GM12801 (cell line): ENCODE results near the gene DLGAP1.

ENCODE experiments used
- CTCF ChIP-seq: IDR thresholded peaks from one replicate; pipeline ENCODE4 v1.5.1; 2011; ENCODE audit warnings: control low read depth; ENCODE audit not compliant: insufficient read length; ENCODE audit errors: extremely low read depth

DLGAP1 gene

GRCh38 chr18:3584266-3584861 lies 870.7 kb downstream of the DLGAP1 start:
- no peak for TF ChIP-seq CTCF

GRCh38 chr18:3583873-3584247 lies 871.2 kb downstream of the DLGAP1 start:
- no peak for TF ChIP-seq CTCF

GRCh38 chr18:3581890-3582289 lies 873.2 kb downstream of the DLGAP1 start:
- no peak for TF ChIP-seq CTCF

GRCh38 chr18:3579701-3580100 lies 875.4 kb downstream of the DLGAP1 start:
- no peak for TF ChIP-seq CTCF

- TF ChIP-seq CTCF, result no peak
Measured at GRCh38 chr18:3578621-3579020, 876.5 kb downstream of the DLGAP1 start.

- TF ChIP-seq CTCF, result no peak
Measured at GRCh38 chr18:3577281-3577855, 877.7 kb downstream of the DLGAP1 start.

GRCh38 chr18:3572761-3573160 lies 882.3 kb downstream of the DLGAP1 start:
- no peak for TF ChIP-seq CTCF
